ENCODE measurements around the gene HOMER2.

DNA sequence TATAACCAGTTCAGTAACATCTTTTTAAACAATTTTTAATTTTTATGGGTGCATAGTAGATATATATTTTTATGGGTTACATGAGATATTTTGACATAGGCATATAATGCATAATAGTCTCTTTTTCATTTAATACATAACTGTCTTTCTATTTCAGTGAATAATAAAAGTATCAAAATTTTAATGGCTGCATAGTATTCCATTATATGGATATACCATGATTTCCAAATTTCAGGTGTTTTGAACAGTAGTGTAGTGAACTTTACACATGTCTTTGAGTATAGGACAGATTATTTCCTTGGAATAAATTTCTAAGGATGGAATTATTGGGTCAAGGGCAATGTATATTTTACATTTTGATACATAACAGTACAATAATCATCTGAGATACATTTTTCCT is 132.4 kb downstream of the HOMER2 start:
- TF ChIP-seq, protein P1, sequence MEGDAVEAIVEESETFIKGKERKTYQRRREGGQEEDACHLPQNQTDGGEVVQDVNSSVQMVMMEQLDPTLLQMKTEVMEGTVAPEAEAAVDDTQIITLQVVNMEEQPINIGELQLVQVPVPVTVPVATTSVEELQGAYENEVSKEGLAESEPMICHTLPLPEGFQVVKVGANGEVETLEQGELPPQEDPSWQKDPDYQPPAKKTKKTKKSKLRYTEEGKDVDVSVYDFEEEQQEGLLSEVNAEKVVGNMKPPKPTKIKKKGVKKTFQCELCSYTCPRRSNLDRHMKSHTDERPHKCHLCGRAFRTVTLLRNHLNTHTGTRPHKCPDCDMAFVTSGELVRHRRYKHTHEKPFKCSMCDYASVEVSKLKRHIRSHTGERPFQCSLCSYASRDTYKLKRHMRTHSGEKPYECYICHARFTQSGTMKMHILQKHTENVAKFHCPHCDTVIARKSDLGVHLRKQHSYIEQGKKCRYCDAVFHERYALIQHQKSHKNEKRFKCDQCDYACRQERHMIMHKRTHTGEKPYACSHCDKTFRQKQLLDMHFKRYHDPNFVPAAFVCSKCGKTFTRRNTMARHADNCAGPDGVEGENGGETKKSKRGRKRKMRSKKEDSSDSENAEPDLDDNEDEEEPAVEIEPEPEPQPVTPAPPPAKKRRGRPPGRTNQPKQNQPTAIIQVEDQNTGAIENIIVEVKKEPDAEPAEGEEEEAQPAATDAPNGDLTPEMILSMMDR (conservative IDR thresholded peaks at IDR 0.05): no peak
- no peak for TF ChIP-seq ZFX (IDR thresholded peaks at IDR 0.05)

Data from C4-2B (cell line).